ENCODE data around the gene SNAI3.

SNAI3 gene

GRCh38 chr16:88651989-88652761 lies 34.1 kb downstream of the SNAI3 start:
- DNase-seq (ENCODE audit: low read depth in 1 of 2, low spot score in 1 of 2): no peak

DNA sequence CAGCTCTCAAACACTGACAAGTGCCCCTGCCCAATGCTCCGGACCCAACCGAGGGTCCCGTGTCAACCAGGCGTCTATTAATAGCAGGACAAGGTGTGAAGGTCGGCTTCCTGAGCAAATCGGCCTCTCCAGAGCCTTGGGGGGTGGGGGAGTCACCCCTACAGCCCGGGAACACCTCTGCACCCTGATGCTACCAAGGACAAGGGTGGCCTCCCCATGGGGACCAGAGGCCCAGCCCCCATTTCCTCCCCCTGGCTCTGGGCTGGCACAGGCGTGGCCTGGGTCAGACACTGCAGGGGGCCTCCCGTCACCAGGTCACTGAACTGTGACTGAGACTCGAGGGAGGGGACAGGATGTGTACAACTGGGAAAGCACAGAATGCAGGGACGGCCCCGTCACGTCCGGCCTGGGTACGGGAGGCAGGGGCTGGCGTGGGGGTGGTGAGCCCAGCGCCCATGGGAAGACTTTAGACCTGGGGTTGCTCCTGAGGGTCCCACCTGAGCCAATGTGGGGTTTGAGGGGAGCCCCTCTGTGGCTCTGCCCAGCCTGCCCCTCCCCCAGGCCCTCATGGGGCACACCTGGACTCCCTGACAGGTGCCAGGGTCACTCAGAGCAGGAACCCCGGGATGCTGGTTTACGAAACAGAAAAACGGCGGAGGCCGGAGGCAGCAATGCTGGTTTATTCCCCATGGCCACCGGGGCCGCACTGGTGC lies 34.9 kb downstream of the SNAI3 start:
- peak; percentile 20 to 53 for DNase-seq (ENCODE audit: low read depth in 1 of 2, low spot score in 1 of 2)

GRCh38 chr16:88650749-88651275 lies 35.5 kb downstream of the SNAI3 start, which contains the start of gene CYBA:
CYBA (minus strand) TSS chr16:88651053; CDS start chr16:88651013, 40 bp downstream.
- DNase-seq (ENCODE audit: low read depth in 1 of 2, low spot score in 1 of 2): peak; percentile 60 to 61

DNA sequence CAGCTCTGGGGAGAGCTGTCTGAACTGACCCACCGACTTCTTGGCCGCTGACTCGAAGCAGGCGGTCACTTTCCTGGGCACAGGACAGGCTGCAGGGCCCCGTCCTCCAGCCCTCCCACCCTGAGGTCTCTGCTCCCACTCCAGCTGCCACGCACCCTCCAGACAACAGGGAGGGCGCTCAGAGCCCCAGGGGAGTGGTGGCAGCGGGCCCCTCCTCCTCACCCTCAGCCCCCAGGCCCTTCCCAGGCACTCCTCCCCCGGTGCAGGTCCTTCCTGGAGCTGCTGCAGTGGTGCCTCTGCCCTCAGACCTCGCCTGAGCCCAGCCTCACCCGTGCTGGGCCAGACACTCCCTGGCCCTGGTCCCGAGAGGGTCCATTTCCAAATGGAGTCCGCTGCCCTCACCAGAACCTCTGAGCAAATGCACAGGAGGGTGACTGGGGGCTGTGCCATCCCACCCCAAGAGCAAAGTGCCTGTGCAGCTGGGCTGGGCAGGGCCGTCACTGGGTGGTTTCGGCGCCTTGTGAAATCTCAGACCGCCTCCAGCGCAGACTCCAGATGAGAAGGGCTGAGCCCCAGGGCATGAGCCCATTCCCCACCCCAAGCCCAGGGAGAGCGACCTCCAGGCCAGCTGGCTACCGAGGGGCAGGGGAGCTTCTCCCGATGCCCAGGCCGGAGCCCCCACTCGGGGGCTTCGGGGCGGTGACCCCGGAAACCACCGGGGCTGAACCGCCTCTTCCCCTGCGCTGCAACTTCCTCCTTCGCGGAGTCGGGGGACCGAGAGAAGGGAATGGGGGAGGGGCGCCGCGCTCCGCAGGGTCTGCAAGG lies 36.2 kb downstream of the SNAI3 start:
- DNase-seq (ENCODE audit: low read depth in 1 of 2, low spot score in 1 of 2): no peak

- no peak for DNase-seq (ENCODE audit: low read depth in 1 of 2, low spot score in 1 of 2)
These were observed 36.9 kb downstream of the SNAI3 start for GRCh38 chr16:88649195-88649923.

GRCh38 chr16:88647178-88648070 lies 38.9 kb downstream of the SNAI3 start:
- no peak for DNase-seq (ENCODE audit: low read depth in 1 of 2, low spot score in 1 of 2)

DNA sequence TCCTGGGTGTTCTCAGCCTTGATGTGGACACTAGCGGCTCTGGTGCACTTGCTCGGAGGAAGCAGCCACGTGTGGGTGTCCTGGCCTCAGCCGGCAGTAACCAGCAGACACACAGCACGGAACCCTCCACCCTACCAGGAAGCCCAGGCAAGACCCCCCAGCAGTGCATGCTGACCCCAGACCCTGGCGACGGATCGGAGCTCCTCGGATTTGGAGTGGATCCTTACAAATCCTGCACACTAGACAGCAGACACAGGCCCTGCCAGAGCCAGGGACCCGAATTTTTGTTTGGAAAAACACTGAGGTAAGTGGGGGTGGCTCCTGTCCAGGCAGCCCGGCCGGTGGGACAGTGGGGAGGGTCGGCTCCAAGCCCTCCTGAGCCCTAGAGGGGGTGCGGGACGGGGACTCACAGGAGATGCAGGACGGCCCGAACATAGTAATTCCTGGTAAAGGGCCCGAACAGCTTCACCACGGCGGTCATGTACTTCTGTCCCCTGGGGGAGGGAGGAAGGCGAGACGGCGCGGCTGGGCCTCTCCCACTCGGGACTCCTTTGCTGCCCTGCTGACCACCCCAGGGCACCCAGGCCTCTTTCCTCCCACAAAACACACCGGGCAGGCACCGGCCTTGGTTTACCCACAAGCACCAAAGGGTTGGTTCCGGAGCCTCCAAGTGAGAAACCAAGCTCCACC lies 39.8 kb downstream of the SNAI3 start:
- DNase-seq (ENCODE audit: low read depth in 1 of 2, low spot score in 1 of 2): no peak

GRCh38 chr16:88645941-88646340 lies 40.4 kb downstream of the SNAI3 start:
- no peak for DNase-seq (ENCODE audit: low read depth in 1 of 2, low spot score in 1 of 2)

- DNase-seq (ENCODE audit: low read depth in 1 of 2, low spot score in 1 of 2): no peak
These were observed 40.9 kb downstream of the SNAI3 start for GRCh38 chr16:88645455-88645854.

GRCh38 chr16:88643644-88643932 lies 42.7 kb downstream of the SNAI3 start:
- no peak for DNase-seq (ENCODE audit: low read depth in 1 of 2, low spot score in 1 of 2)

- DNase-seq (ENCODE audit: low read depth in 1 of 2, low spot score in 1 of 2): no peak
These were observed 43.2 kb downstream of the SNAI3 start for GRCh38 chr16:88642881-88643643.

DNA sequence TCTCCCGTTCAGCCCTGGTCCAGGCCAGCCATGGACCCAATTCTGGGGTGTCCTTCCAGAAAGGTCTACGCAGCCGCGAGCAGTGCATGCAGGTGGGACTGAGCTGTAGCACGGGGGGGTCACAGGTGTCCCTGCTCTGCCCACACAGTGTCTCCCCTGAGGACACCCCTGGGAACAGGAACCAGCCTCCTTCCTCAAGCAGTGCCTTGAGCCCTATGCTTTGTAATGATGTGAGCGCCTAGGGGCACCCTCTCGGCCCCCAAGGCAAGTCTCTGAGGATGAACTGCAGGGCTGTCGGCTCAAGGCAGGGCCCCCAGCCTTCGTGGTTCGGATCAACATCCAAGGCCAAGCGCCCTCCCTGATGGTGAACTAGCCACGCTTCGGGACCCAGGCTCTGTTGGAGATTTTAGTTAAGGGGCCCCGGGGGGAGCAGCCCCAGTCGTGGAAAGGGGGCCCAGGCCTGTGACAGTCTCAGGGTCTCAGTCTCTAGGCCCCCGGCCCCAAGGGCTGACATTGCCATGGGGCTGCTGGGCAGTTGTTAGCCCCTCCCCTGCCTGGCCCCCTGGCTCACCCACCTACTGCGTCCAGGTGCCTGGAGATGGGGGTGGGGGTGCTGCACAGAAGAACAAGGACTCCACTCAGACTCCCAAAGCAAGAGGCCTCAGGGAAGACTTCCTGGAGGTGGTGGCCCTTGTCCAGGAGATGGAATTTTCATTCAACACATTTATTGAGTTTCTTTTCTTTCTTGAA lies 45.6 kb downstream of the SNAI3 start:
- DNase-seq (ENCODE audit: low read depth in 1 of 2, low spot score in 1 of 2): no peak

DNA sequence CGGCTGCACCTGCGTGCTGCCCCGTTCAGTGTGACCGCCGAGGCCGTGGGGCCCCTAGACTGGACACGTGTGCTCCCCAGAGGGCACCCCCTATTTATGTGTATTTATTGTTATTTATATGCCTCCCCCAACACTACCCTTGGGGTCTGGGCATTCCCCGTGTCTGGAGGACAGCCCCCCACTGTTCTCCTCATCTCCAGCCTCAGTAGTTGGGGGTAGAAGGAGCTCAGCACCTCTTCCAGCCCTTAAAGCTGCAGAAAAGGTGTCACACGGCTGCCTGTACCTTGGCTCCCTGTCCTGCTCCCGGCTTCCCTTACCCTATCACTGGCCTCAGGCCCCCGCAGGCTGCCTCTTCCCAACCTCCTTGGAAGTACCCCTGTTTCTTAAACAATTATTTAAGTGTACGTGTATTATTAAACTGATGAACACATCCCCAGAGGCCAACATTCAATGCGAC lies 46.2 kb downstream of the SNAI3 start:
- no peak for DNase-seq (ENCODE audit: low read depth in 1 of 2, low spot score in 1 of 2)

DNA sequence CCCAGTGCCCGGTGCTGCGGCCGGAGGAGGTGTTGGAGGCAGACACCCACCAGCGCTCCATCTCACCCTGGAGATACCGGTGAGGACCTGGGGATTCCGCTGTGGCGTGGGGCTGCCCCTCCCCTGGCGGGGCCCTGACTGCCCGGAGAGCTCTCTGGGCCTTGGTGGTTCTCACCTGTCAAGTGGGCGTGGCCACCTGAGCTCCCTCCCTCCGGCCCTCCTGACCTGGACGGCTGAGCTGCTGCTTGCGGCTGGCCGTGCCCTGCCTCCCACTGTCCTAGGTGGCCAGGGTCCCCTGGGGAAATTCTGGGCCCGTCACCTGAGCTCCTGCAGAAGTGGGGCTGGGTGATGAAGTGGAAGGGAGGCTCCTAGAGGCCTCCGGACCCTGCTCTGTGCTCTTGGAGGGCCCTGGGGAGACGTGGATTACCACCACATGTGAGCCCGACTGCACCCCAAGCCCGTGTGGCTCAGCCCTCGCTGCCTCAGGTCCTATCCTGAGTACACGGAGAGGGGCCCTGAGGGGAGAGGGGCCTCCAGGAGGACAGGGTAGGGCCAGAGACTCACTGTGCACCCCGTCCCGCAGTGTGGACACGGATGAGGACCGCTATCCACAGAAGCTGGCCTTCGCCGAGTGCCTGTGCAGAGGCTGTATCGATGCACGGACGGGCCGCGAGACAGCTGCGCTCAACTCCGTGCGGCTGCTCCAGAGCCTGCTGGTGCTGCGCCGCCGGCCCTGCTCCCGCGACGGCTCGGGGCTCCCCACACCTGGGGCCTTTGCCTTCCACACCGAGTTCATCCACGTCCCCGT lies 46.9 kb downstream of the SNAI3 start:
- DNase-seq (ENCODE audit: low read depth in 1 of 2, low spot score in 1 of 2): no peak

DNA sequence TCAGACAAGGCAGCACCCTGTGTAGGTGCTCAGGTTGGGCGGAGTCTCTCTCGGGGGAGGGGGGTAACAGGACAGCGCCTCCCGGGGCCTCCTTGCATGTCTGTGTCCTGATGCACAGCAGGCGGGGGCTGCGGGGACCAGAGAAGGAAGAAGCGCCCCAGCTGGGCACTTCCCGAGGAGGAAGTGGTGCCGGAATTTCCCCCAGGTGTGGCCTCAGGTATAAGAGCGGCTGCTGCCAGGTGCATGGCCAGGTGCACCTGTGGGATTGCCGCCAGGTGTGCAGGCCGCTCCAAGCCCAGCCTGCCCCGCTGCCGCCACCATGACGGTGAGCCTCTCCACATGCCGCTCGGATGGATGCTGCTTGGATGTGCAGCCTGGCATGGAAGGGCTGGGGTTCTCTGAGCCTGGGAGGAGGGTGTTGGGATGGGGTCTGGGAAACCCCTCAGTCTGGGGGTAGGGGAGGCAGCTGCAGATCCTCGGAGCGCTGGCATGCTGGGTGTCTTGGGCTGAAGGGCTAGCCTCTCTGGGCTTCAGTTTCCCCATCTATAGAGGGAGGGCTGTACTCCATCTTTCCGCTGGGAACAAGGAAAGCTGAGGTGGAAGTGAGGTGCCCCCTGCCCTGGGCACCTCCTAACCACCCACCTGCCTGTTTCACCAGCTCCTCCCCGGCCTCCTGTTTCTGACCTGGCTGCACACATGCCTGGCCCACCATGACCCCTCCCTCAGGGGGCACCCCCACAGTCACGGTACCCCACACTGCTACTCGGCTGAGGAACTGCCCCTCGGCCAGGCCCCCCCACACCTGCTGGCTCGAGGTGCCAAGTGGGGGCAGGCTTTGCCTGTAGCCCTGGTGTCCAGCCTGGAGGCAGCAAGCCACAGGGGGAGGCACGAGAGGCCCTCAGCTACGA lies 47.7 kb downstream of the SNAI3 start, which contains the start of gene IL17C:
Gene IL17C (plus strand): TSS at position 250 of the 908 bp plus-strand sequence. CDS start 70 bp downstream, at position 320.
- DNase-seq (ENCODE audit: low read depth in 1 of 2, low spot score in 1 of 2): no peak
